Thymus (tissue), 11 donors: ENCODE results near the gene FRMD3. TPM values are rescaled to one million over a fixed set of nuclear protein-coding genes. Genes with fewer than 3 reads are reported as not detected.

Source experiments
- DNase-seq, 9 donors: peaks; one replicate each; pipeline ENCODE4 v3.0.0-alpha.2; 2013; ENCODE audit warnings: low spot score in 9 of 9, low read depth in 6 of 9, missing footprints in 1 of 9
- H3K27ac ChIP-seq, 2 donors: one replicate each; pipeline ENCODE4 v1.5.1; 2013; ENCODE audit warnings: control low read depth in 1 of 2, low read depth in 1 of 2, low read length in 1 of 2, mild to moderate bottlenecking in 1 of 2, moderate library complexity in 1 of 2
- H3K27me3 ChIP-seq, 2 donors: one replicate each; pipeline ENCODE4 v1.5.1; 2013; ENCODE audit warnings: low read length in 1 of 2; ENCODE audit not compliant: control insufficient read depth in 2 of 2, insufficient read depth in 1 of 2
- H3K36me3 ChIP-seq, 2 donors: one replicate each; pipeline ENCODE4 v1.5.1; 2013; ENCODE audit warnings: low read length in 1 of 2, mild to moderate bottlenecking in 1 of 2, moderate library complexity in 1 of 2; ENCODE audit not compliant: control insufficient read depth in 2 of 2, insufficient read depth in 2 of 2
- H3K4me1 ChIP-seq, 2 donors: one replicate each; pipeline ENCODE4 v1.5.1; 2013; ENCODE audit warnings: low read length in 2 of 2; ENCODE audit not compliant: control insufficient read depth in 2 of 2, insufficient read depth in 2 of 2
- H3K4me3 ChIP-seq, 2 donors: one replicate each; pipeline ENCODE4 v1.5.1; 2013; ENCODE audit warnings: low read length in 2 of 2, control low read depth in 1 of 2, mild to moderate bottlenecking in 1 of 2
- H3K9me3 ChIP-seq, 2 donors: one replicate each; pipeline ENCODE4 v1.5.1; 2013; ENCODE audit warnings: low read length in 1 of 2, mild to moderate bottlenecking in 1 of 2; ENCODE audit not compliant: control insufficient read depth in 2 of 2, insufficient read depth in 1 of 2
- WGBS: extraction: QIAGEN DNeasy Blood & Tissue Kit; methylation state at CpG from one replicate; pipeline ENCODE4 v1.1.7; 2013; 5-methylcytosine and 5-hydroxymethylcytosine counted together
- polyA plus RNA-seq: library from polyadenylated mRNA; stranded (reverse); fragments of 200-250 nt; gene quantifications from one replicate; pipeline ENCODE4 v1.2.3, GENCODE V29; 2013
- total RNA-seq: library from RNA; stranded (reverse); fragments of 120-200 nt; gene quantifications from one replicate; pipeline ENCODE4 v1.2.4, GENCODE V29; 2013
- donor health status: healthy.

Gene FRMD3
- total and polyA plus RNA-seq, 2 donors: 0.94 to 1.3 TPM

- H3K27me3 ChIP-seq: no peaks in the 10 kb centered on the region
- no peaks in the 10 kb centered on the region for H3K36me3 ChIP-seq
- no peaks in the 10 kb centered on the region for H3K9me3 ChIP-seq
- DNase-seq: no peak
- H3K4me1 ChIP-seq: no peaks in the 10 kb centered on the region
- 93% methylated on average over 6 of the region's 6 CpGs for WGBS
- no peak overlapping the region for H3K27ac ChIP-seq
- H3K4me3 ChIP-seq: no peak overlapping the region
These were observed 224.4 kb downstream of the FRMD3 start for GRCh38 chr9:83313781-83314180.

GRCh38 chr9:83312537-83312936 lies 225.7 kb downstream of the FRMD3 start:
- Histone ChIP-seq H3K36me3 (no peaks in the 10 kb centered on the region), H3K27ac (no peak overlapping the region), H3K27me3 (no peaks in the 10 kb centered on the region), H3K9me3 (no peaks in the 10 kb centered on the region), H3K4me3 (no peak overlapping the region), H3K4me1 (no peaks in the 10 kb centered on the region)
- DNase-seq: no peak
- 96% methylated on average over 11 of the region's 11 CpGs for WGBS

GRCh38 chr9:83307066-83307724 lies 231.0 kb downstream of the FRMD3 start:
- no peak overlapping the region for H3K4me3 ChIP-seq
- WGBS: 45% methylated on average over 2 of the region's 2 CpGs
- H3K27ac ChIP-seq: no peak overlapping the region
- no peak for DNase-seq
- no peaks in the 10 kb centered on the region for H3K4me1 ChIP-seq
- H3K9me3 ChIP-seq: no peaks in the 10 kb centered on the region
- no peaks in the 10 kb centered on the region for H3K36me3 ChIP-seq
- no peaks in the 10 kb centered on the region for H3K27me3 ChIP-seq

DNA sequence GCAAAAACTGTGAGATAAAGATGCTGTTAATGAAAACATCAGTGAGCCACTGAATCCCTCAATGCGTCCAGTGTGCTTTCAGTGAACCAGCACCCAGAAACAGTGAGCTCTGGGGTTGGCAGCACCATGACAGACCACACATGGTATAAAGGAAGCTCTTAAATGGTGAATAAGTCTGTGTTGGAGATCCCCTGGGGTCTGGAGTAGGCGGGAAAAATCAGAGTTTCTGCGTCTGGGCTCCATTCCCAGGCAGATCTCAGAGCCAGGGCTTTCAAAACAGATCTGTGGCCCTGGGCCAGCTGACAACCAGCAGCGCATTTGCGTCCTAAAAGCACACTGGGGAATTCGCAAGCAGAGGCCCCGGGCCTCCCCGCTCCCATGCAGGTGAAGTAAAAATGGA lies 233.5 kb downstream of the FRMD3 start:
- peak in 3 of 9 donors; percentile 13 to 25 (median 23) for DNase-seq
- H3K27ac ChIP-seq: no peak overlapping the region
- WGBS: 90% methylated on average over 8 of the region's 8 CpGs

GRCh38 chr9:83299571-83299970 lies 238.6 kb downstream of the FRMD3 start:
- Histone ChIP-seq H3K27ac (no peak overlapping the region), H3K36me3 (no peaks in the 10 kb centered on the region), H3K4me1 (no peaks in the 10 kb centered on the region), H3K9me3 (no peaks in the 10 kb centered on the region), H3K4me3 (no peak overlapping the region), H3K27me3 (no peaks in the 10 kb centered on the region)
- WGBS: 44% methylated on average over 6 of the region's 6 CpGs
- no peak for DNase-seq

More for the DNA sequence above, 233.5 kb downstream of the FRMD3 start:
- Histone ChIP-seq H3K27me3 (no peaks in the 10 kb centered on the region), H3K9me3 (no peaks in the 10 kb centered on the region), H3K36me3 (no peaks in the 10 kb centered on the region), H3K4me3 (no peak overlapping the region), H3K4me1 (no peaks in the 10 kb centered on the region)

GRCh38 chr9:83299094-83299493 lies 239.1 kb downstream of the FRMD3 start:
- Histone ChIP-seq H3K4me3 (no peak overlapping the region), H3K4me1 (no peaks in the 10 kb centered on the region), H3K36me3 (no peaks in the 10 kb centered on the region), H3K27ac (no peak overlapping the region), H3K9me3 (no peaks in the 10 kb centered on the region), H3K27me3 (no peaks in the 10 kb centered on the region)
- WGBS: 88% methylated on average over 2 of the region's 2 CpGs
- DNase-seq: no peak

- Histone ChIP-seq H3K36me3 (no peaks in the 10 kb centered on the region), H3K9me3 (no peaks in the 10 kb centered on the region), H3K27me3 (no peaks in the 10 kb centered on the region), H3K4me3 (no peak overlapping the region), H3K4me1 (no peaks in the 10 kb centered on the region), H3K27ac (no peak overlapping the region)
- DNase-seq: peak in 2 of 9 donors; percentile 3 to 20
- 68% methylated on average over 2 of the region's 2 CpGs for WGBS
These were observed 242.1 kb downstream of the FRMD3 start for GRCh38 chr9:83296123-83296522.

DNA sequence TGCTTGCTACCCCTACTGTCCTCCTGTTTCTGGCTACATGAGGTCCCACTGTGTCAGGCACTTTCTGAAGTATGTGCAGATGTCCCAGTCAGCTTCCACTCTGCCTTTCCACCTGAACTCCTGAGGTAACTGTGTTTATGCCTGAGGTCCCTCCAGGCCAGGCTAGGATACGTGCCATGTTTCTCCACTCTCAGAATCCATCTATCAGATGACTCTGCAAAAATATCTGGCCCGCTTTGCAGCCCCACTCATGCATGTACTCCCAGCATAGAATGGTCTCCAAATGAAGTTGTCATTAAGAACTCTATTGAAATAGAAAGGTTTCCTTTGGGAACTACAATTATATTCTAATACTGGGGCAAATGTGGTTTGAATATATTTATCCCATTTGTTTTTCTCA lies 243.4 kb downstream of the FRMD3 start:
- 96% methylated on average over 2 of the region's 2 CpGs for WGBS
- no peaks in the 10 kb centered on the region for H3K4me1 ChIP-seq
- H3K36me3 ChIP-seq: no peaks in the 10 kb centered on the region
- H3K4me3 ChIP-seq: no peak overlapping the region
- no peaks in the 10 kb centered on the region for H3K9me3 ChIP-seq
- DNase-seq: no peak
- no peak overlapping the region for H3K27ac ChIP-seq
- H3K27me3 ChIP-seq: no peaks in the 10 kb centered on the region

DNA sequence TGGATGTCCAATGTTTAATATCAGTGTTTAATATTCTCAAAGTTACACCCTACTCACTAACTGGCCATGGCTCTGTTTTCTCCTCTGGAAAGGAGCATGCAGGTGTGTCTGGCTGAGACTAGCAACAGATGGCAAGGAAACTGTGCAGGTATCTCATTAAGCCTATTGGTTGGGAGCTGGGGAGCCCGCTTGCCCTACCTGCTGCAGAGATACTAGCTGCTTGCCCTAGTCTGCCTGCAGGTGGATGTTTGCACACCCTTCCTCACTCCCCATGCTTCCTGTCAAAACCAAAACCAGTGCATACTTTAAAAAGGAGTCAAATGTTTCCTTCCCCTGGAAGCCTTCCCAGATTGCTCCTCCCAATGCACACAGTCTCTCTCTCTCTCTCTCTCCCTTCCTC lies 247.0 kb downstream of the FRMD3 start:
- H3K9me3 ChIP-seq: no peaks in the 10 kb centered on the region
- no peaks in the 10 kb centered on the region for H3K36me3 ChIP-seq
- no peaks in the 10 kb centered on the region for H3K4me1 ChIP-seq
- H3K27me3 ChIP-seq: no peaks in the 10 kb centered on the region
- no peak overlapping the region for H3K4me3 ChIP-seq
- DNase-seq: no peak
- 98% methylated on average over 1 of the region's 1 CpG for WGBS
- no peak overlapping the region for H3K27ac ChIP-seq
